22Rv1 (cell line): Measurements from ENCODE around the gene FAM20A.

Experiments
- ZFX ChIP-seq: fragments of 450-650 bp; IDR thresholded peaks from 2 replicates; pipeline ENCODE4 v1.6.1; 2017; ENCODE audit warnings: antibody characterized with exemption, borderline replicate concordance
- TF ChIP-seq, protein P1 (sequence below): fragments of 450-650 bp; IDR thresholded peaks from 2 replicates; pipeline ENCODE4 v1.5.1; 2017; ENCODE audit warnings: mild to moderate bottlenecking

DNA sequence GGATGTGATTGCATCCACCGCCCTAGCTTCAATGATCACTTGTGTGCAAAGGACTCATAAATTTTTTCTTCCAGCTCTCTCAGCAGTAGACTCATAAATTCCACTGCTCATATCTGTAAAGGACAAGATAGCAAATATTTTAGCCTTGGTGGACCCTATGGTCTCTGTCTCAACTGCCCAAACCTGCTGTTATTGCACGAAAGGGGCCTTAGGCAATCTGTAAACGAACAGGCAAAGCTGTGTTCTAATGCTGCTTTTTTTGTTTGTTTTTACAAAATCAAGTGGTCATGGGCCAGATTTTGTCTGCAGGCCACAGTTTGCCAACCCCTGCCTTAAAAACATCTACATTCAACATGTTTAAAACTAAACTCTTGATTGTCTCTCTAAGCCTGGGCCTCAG lies 34.1 kb downstream of the FAM20A start:
- TF ChIP-seq, protein P1, sequence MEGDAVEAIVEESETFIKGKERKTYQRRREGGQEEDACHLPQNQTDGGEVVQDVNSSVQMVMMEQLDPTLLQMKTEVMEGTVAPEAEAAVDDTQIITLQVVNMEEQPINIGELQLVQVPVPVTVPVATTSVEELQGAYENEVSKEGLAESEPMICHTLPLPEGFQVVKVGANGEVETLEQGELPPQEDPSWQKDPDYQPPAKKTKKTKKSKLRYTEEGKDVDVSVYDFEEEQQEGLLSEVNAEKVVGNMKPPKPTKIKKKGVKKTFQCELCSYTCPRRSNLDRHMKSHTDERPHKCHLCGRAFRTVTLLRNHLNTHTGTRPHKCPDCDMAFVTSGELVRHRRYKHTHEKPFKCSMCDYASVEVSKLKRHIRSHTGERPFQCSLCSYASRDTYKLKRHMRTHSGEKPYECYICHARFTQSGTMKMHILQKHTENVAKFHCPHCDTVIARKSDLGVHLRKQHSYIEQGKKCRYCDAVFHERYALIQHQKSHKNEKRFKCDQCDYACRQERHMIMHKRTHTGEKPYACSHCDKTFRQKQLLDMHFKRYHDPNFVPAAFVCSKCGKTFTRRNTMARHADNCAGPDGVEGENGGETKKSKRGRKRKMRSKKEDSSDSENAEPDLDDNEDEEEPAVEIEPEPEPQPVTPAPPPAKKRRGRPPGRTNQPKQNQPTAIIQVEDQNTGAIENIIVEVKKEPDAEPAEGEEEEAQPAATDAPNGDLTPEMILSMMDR = no peak
- TF ChIP-seq ZFX = no peak
